GM19238 (cell line): ENCODE measurements around the gene DNAI1.

Experiments used
- DNase-seq: peaks from one replicate; pipeline ENCODE4 v3.0.0; 2011; ENCODE audit warnings: low spot score; ENCODE audit not compliant: insufficient read length

The DNAI1 gene

GRCh38 chr9:34490360-34490759 lies 31.8 kb downstream of the DNAI1 start:
- no peak for DNase-seq

DNA sequence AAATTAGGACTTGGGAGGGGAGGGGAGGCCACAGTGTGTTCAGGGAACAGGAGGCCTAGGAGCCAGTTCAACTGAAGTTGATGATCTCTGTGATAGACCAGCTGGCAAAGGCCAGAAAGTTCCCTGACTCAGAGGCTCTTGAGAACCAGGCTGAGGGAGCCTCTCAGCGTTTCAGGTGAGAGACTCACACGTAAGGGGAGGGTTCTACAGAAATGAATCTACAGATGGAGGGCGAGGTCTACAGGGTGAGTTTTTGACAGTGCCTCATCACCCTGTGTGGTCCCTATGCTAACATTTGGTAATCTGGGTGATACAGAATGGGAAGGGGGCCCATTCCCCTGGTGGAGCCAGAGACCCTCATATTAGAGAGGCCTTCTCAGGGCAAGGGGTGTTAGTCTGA lies 32.2 kb downstream of the DNAI1 start:
- DNase-seq, result no peak

DNA sequence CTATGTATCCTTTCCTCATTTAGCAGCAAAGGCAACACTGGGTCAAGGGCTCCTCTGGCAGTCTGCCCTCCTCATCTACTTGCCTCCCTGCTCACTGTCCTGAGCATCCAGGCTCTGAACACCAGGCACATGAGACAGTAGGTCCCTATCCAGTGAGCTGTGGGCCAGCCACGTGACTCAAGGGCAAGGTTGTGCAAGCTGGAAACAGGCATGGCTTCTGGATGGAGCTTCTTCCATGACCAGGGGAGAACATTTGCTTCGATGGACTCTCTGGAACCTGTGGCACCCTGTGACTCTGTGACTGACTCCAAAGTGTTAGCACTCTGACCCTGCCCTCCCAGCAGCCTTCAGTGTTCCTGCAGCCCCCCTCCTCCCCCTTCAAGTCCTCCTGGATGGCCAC lies 33.0 kb downstream of the DNAI1 start:
- no peak for DNase-seq

GRCh38 chr9:34492051-34492450 lies 33.4 kb downstream of the DNAI1 start:
- DNase-seq, result no peak

GRCh38 chr9:34493972-34494535 lies 35.4 kb downstream of the DNAI1 start:
- no peak for DNase-seq

DNA sequence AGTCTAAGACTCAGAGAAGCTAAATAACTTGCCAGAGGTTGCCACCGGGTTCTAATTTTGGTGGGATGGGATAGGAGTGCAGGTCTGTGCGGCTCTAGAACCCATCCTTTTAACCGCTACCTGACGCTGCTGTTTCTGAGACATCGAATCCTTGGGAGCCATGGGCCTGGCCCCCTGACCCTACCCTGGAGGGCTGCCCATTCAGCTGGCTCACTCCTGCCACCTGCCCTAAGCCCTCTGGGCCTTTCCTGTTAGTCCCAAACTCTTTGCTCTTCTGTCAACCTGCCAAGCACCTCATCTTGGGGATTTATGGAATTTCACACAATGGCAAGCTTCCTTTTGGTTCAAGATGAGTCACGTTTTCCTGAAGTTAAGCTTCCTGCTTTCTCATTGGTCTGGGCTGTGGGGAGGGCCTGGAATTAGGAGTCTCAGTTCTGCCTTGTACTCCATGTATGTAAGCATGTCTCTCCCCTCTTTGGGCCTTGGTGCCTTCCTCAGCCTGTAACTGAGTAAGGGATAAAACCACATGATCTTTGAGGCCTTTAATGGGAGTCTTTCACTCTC lies 37.6 kb downstream of the DNAI1 start:
- DNase-seq, result no peak

GRCh38 chr9:34498553-34498952 lies 39.9 kb downstream of the DNAI1 start:
- DNase-seq, result no peak

DNA sequence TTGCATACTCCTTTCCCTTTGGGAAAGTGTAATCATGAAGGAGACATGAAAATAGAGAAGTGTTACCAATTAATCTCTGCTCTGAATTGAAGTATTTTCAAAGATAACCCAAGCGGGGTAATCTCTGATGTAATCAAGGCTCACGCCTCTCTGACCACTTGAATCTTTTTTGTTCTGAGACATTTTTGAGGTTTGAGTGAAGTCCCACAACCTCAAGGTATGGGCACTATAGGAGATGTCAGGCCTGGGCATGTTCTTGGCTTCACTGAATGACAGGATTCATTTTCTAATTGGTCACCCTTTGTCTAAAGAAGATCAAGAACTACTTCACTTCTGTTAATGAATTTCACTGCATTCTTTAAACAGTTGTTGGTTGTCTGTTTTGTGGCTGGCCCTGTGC lies 40.5 kb downstream of the DNAI1 start:
- no peak for DNase-seq

- peak; percentile 53 for DNase-seq
Measured at GRCh38 chr9:34500623-34501267, 42.1 kb downstream of the DNAI1 start.

DNA sequence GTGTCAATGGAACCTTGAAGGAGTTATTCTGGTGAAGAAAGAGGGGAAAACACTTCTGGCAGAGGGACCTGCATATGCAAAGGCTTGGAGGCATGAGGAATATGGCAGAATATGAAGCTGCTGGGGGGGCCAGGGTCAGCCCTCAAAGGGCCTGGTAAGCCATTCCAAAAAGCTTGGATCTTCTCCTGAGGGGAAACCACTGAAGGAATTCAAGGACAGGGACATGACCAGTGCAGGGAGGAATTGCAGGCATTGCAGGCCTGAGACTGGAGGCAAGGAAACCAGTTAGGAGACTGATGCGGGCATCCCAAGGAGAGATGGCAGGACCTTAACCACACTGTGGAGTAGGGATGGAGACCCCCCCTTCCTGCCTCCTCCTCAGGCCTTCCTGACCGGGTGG lies 42.8 kb downstream of the DNAI1 start:
- no peak for DNase-seq

DNA sequence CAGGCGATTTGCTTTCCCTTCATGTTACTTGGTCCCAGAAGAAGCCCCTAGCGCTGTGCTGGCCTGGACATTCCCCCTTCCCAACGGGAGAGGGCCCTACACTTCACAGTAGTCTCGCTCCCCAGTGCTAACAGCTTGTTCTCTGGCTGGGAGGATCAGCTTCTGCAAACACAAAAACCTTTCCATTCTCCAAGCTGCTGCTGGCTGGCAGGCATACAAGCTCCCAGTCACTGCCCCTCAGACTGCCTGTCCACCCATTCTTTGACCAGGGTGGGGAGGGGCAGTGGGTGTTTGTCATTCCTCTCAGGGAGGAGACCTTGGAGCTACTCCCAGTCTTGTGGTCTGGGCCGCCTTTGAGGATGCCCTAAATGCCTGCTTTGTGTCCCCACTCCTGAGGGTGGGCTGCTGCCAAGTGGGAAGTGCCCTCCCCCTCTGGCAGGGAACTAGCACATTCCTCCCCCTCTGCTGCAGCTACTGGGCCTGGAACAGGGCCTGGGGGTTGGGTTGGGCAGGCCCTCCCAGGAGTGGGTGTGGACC lies 43.4 kb downstream of the DNAI1 start:
- DNase-seq, result no peak

DNA sequence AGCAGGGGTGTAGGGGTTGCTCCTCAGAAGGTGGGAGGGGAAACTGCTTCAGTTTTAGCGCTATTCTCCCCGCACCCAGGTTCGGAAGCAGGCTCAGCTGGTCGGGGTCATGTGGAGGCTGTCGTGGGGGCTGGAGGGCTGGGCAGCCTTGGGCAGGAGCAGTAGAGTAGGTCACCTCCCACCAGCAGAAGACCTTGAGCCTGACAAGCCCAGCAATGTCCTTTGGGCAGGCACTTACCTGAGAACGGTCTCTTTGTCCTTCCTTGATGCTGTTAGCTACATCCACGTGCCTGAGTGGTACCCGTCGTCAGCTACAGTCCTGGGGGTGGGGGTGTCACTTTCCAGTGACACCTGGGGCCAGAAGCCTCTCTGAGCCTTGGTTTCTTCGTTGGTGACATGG lies 43.9 kb downstream of the DNAI1 start:
- no peak for DNase-seq

GRCh38 chr9:34502891-34503290 lies 44.3 kb downstream of the DNAI1 start:
- no peak for DNase-seq

- no peak for DNase-seq
Measured at GRCh38 chr9:34503406-34503805, 44.8 kb downstream of the DNAI1 start.

GRCh38 chr9:34505370-34506120 lies 46.9 kb downstream of the DNAI1 start:
- no peak for DNase-seq

GRCh38 chr9:34506623-34507022 lies 48.0 kb downstream of the DNAI1 start:
- no peak for DNase-seq

DNA sequence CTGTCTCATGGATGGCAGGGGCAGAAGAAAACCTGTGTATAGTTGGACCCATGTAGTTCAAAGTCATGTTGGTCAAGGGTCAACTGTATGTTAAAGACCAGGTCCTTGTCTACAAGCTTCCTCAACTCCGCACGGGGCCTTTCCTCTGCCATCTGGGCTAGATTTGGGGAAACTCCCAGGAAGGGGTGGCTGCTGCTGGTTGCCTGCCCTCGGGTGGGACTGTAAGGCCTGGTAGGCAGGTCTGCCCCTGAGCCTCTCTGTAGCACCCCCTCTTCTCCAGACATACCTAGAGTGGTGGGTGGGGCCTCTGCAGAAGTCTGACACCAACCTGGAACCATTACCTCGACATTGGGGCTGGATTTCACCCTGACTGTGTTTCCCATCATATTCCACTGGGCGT lies 49.0 kb downstream of the DNAI1 start:
- no peak for DNase-seq

DNA sequence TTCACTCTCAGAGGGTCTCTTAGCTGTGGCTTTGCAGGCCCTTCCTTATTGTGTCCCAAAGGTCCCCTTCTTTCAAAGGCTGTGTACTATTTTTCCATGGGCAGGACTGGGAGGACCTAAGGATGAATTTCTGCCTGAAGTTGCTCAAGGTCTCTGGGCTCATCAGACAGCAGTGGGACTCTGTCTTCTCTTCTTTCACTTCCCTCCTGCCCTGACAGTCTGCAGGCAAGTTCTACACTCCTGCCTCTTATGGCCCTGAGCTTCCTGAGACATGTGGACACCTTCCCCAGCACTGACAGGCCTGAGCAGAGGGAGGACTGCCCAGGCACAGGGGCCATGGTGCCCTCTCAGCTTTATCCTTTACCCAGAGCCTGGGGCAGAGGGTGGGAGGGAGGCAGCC lies 49.4 kb downstream of the DNAI1 start:
- DNase-seq, result no peak

DNA sequence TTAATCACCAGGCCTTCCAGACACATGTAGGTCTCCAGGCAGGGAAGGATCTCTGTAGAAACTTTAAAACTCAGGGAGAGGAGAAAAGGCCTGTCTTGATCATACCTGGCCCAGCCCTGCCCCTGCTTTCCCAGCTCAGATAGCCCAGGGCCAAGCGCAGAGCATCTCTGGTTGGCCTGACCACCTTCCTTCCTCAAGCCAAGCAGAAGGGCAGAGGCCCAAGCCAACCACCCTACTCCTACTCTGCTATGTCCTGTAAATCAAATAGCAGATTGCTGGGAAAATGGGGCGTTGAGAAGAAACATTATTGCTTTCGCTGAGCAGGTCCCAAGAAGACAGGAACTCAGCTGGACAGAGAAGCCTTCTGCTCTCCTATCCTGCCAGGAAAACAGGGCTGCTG lies 49.9 kb downstream of the DNAI1 start:
- DNase-seq, result no peak

DNA sequence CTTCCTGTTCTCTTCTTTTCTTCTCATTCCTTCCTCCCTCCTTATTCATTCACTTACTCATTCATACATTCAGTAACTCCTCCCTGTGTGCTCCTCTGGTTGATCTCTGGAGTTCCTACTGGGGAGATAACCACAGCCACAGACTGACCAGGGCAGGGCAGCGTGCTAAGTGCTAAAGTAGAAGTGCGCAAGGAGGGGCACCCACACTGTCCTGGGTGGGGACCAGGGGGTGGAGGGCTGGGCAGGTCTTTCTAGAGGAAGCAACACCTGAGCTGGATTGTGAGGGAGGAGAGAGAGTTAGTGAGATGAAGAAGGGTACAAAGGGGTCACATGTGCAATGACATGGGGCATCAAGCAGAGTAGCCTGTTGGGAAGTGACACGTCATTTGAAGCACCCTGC lies 50.3 kb downstream of the DNAI1 start:
- DNase-seq, result no peak

- no peak for DNase-seq
Measured at GRCh38 chr9:34510497-34511468, 52.2 kb downstream of the DNAI1 start.
